CD8-positive, alpha-beta memory T cell (primary cell): ENCODE results near the gene SAMD15. TPM values are rescaled to one million over a fixed set of nuclear protein-coding genes. Genes with fewer than 3 reads are reported as not detected.
"Not testable (repeated sequence)": the region's sequence is repeated elsewhere in the genome, so short reads cannot be mapped to it uniquely, and the experiment has no call there.

Experiments
- CTCF ChIA-PET: fragments of 350-600 bp; sonication (Branson Sonifier 250); formaldehyde crosslinking; loops from one replicate; lab custom pipeline; 2021; ENCODE audit warnings: antibody characterized with exemption; lab: Charles Lee
- POLR2A ChIA-PET: fragments of 350-600 bp; sonication (Branson Sonifier 250); formaldehyde crosslinking; loops from one replicate; lab custom pipeline; 2021; ENCODE audit warnings: antibody characterized with exemption; lab: Charles Lee
- DNase-seq, 5 donors: peaks; one replicate each; pipeline versions ENCODE4 v3.0.0 to v3.0.0-alpha.2; 2020 to 2022; ENCODE audit warnings: mixed read lengths in 1 of 5
- H3K27ac ChIP-seq: one replicate; pipeline ENCODE4 v1.7.0; 2013; ENCODE audit warnings: low read depth, mild to moderate bottlenecking, low read length, moderate library complexity
- H3K27me3 ChIP-seq: 2 replicates; pipeline ENCODE4 v1.7.0; 2013; ENCODE audit warnings: low read length, mild to moderate bottlenecking; ENCODE audit not compliant: insufficient read depth, poor library complexity, severe bottlenecking
- H3K36me3 ChIP-seq: 2 replicates; pipeline ENCODE4 v1.7.0; 2013; ENCODE audit warnings: mild to moderate bottlenecking, low read length, moderate library complexity; ENCODE audit not compliant: insufficient read depth
- H3K4me1 ChIP-seq: 2 replicates; pipeline ENCODE4 v1.7.0; 2013; ENCODE audit warnings: mild to moderate bottlenecking, low read length, moderate library complexity; ENCODE audit not compliant: insufficient read depth
- H3K4me3 ChIP-seq: 2 replicates; pipeline ENCODE4 v1.7.0; 2013; ENCODE audit warnings: mild to moderate bottlenecking, low read length
- H3K9me3 ChIP-seq: 2 replicates; pipeline ENCODE4 v1.7.0; 2013; ENCODE audit warnings: mild to moderate bottlenecking, low read length
- H3K27ac Mint-ChIP-seq, 8 donors: one replicate each; pipeline ENCODE4 v1.8.0; 2020 to 2021; ENCODE audit warnings: mixed read lengths in 8 of 8, mild to moderate bottlenecking in 6 of 8, inconsistent platforms in 3 of 8, moderate library complexity in 3 of 8
- H3K27me3 Mint-ChIP-seq, 2 donors: one replicate each; pipeline ENCODE4 v1.8.0; 2020 to 2021; ENCODE audit warnings: mixed read lengths in 2 of 2, mild to moderate bottlenecking in 1 of 2, moderate library complexity in 1 of 2
- H3K36me3 Mint-ChIP-seq, 3 donors: one replicate each; pipeline ENCODE4 v1.8.0; 2020 to 2021; ENCODE audit warnings: mixed read lengths in 3 of 3, inconsistent platforms in 1 of 3, mild to moderate bottlenecking in 1 of 3
- H3K4me1 Mint-ChIP-seq, 3 donors: one replicate each; pipeline ENCODE4 v1.8.0; 2020 to 2021; ENCODE audit warnings: mixed read lengths in 3 of 3, inconsistent platforms in 1 of 3, mild to moderate bottlenecking in 1 of 3
- H3K4me3 Mint-ChIP-seq, 7 donors: one replicate each; pipeline ENCODE4 v1.8.0; 2020 to 2021; ENCODE audit warnings: mixed read lengths in 7 of 7, mild to moderate bottlenecking in 6 of 7, moderate library complexity in 4 of 7, inconsistent platforms in 2 of 7
- H3K9me3 Mint-ChIP-seq, 5 donors: one replicate each; pipeline ENCODE4 v1.8.0; 2020 to 2022; ENCODE audit warnings: mixed read lengths in 5 of 5, mild to moderate bottlenecking in 3 of 5, moderate library complexity in 2 of 5, inconsistent platforms in 1 of 5
- polyA plus RNA-seq: library from polyadenylated mRNA; unstranded; fragments of 300-500 nt; fragmentation: Illumina TruSeq; gene quantifications from one replicate; pipeline ENCODE4 v1.2.3, GENCODE V29; 2021
- total RNA-seq, 2 experiments: library from RNA; stranded (reverse); gene quantifications; one replicate each; pipeline ENCODE4 v1.2.3, GENCODE V29; 2021

SAMD15 gene
- total and polyA plus RNA-seq, 3 experiments from 2014 or later: 0.08 to 1.0 (median 0.83) TPM

DNA sequence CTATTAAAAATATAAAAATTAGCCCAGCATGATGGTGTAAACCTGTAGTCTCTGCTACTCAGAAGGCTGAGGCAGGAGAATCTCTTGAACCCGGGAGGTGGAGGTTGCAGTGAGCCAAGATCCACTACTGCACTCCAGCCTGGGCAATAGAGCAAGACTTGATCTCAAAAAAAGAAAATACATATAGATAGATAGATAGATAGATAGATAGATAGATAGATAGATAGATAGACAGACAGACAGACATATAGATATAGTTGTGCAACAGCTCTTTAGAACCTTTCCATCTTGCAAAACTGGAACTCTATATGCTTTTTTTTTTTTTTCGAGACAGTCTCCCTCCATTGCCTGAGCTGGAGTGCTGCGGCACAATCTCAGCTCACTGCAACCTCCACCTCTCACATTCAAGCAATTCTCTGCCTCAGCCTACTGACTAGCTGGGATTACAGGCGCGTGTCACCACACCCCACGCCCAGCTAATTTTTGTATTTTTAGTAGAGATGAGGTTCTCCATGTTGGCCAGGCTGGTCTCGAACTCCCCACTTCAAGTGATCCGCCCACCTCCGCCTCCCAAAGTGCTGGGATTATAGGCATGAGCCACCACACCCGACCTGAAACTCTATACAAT is 38.3 kb downstream of the SAMD15 start:
- H3K27ac Mint-ChIP-seq, H3K27me3 ChIP-seq, POLR2A ChIA-PET, H3K36me3 ChIP-seq, H3K4me1 ChIP-seq, H3K4me1 Mint-ChIP-seq, H3K9me3 ChIP-seq, H3K27me3 Mint-ChIP-seq, H3K27ac ChIP-seq, DNase-seq, H3K4me3 ChIP-seq, H3K4me3 Mint-ChIP-seq, CTCF ChIA-PET: not testable (repeated sequence)
- H3K9me3 Mint-ChIP-seq: peaks cover 11 to 24% (median 21%) of the 10 kb centered on the region in 5 donors
- H3K36me3 Mint-ChIP-seq: peaks cover 0 to 15% (median 9%) of the 10 kb centered on the region in 3 donors

DNA sequence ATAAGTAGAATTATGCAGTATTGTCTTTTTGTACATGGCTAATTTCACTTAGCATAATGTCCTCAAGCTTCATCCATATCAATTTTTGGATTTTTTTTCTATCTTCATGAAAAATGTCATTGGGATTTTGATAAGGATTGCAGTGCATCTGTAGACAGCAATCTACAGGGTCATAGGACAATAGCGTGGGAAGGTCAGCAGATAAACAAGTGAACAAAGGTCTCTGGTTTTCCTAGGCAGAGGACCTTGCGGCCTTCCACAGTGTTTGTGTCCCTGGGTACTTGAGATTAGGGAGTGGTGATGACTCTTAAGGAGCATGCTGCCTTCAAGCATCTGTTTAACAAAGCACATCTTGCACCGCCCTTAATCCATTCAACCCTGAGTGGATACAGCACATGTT is 38.9 kb downstream of the SAMD15 start:
- H3K27me3 Mint-ChIP-seq, H3K27me3 ChIP-seq, H3K36me3 ChIP-seq, H3K4me1 ChIP-seq, H3K4me3 Mint-ChIP-seq, H3K9me3 ChIP-seq, POLR2A ChIA-PET, H3K27ac Mint-ChIP-seq, CTCF ChIA-PET, DNase-seq, H3K4me1 Mint-ChIP-seq, H3K4me3 ChIP-seq, H3K27ac ChIP-seq: not testable (repeated sequence)
- Mint-ChIP-seq H3K36me3 (peaks cover 0 to 19% (median 12%) of the 10 kb centered on the region in 3 donors), H3K9me3 (peaks cover 11 to 30% (median 24%) of the 10 kb centered on the region in 5 donors)

DNA sequence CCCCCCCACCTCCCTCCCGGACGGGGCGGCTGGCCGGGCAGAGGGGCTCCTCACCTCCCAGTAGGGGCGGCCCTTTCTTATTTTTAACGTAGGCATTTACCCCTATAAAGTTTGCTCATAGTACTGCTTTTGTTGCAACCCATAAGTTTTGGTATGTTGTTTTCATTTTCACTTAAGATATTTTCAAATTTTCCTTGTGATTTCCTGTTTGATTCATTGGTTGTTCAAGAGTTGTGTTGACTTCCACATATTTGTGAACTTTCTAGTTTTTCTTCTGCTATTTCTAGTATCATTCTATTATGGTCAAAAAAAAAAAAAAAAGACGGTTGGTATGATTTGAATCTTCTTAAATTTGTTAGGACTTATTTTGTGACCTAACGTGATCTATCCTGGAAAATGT is 39.7 kb downstream of the SAMD15 start:
- ChIA-PET CTCF (no interaction called here), POLR2A (no interaction called here)
- Histone ChIP-seq H3K27ac (no peak overlapping the region), H3K4me3 (no peak overlapping the region), H3K4me1 (no peaks in the 10 kb centered on the region), H3K36me3 (no peaks in the 10 kb centered on the region), H3K27me3 (no peaks in the 10 kb centered on the region), H3K9me3 (no peaks in the 10 kb centered on the region)
- peaks cover 18 to 36% (median 31%) of the 10 kb centered on the region in 5 donors for H3K9me3 Mint-ChIP-seq
- H3K4me3 Mint-ChIP-seq: no peak overlapping the region
- H3K27me3 Mint-ChIP-seq: no peaks in the 10 kb centered on the region
- DNase-seq: no peak
- H3K27ac Mint-ChIP-seq: no peak overlapping the region
- no peaks in the 10 kb centered on the region for H3K4me1 Mint-ChIP-seq
- peaks cover 6 to 26% (median 19%) of the 10 kb centered on the region in 3 donors for H3K36me3 Mint-ChIP-seq

DNA sequence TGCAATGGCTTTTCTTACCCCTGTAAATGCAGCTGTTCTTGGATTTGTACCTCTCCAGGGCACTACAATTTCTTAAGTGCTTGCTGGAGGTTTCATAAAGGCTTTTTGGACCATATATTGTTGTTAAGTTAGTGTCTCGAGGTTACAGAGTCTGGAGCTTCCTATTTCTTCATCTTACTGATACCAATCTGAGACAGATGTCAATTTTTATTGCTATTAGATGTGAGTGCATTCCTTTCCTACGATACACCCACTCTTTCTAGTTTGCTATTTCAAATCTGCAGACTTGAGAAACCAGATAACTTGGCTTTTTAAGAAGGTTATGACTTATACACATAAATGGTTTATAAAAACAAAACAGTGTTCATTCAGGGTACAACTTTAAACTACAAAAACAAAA is 44.0 kb downstream of the SAMD15 start:
- H3K36me3 Mint-ChIP-seq: peaks cover 23 to 61% (median 60%) of the 10 kb centered on the region in 3 donors
- no peaks in the 10 kb centered on the region for H3K4me1 ChIP-seq
- no peaks in the 10 kb centered on the region for H3K9me3 ChIP-seq
- CTCF ChIA-PET: no interaction called here
- no peak for DNase-seq
- no peak overlapping the region for H3K27ac Mint-ChIP-seq
- H3K4me1 Mint-ChIP-seq: no peaks in the 10 kb centered on the region
- no peak overlapping the region for H3K4me3 ChIP-seq
- H3K27me3 Mint-ChIP-seq: no peaks in the 10 kb centered on the region
- no peaks in the 10 kb centered on the region for H3K36me3 ChIP-seq
- H3K4me3 Mint-ChIP-seq: no peak overlapping the region
- POLR2A ChIA-PET: interaction anchor here (0.6 kb wide), 1 partner anchor 80 kb away, joined by 6 read pairs; no protein-coding TSS in a partner anchor
- peaks cover 19 to 37% (median 31%) of the 10 kb centered on the region in 5 donors for H3K9me3 Mint-ChIP-seq
- no peaks in the 10 kb centered on the region for H3K27me3 ChIP-seq
- no peak overlapping the region for H3K27ac ChIP-seq

DNA sequence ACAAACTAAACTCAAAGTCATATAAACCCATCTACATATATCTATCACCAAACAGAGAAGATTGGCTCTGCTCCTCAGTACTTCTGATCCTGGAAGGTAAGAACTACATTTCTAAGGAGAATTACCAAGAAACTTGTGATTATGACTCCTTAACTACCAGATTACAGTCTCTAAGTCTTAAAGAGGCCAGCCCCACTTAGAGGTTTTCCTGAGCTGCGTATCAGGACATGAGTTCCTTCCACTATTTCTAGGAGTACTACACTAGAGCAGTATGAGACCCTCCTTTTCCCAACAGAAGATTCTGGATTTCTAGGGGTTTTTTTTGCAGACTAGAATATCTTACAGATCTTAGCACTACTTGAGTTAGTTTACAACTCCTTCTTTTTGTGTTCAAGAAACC is 46.2 kb downstream of the SAMD15 start, which contains the start of gene NOXRED1:
NOXRED1 (minus strand) TSS at position 101 of the 400 bp plus-strand sequence. CDS start 634 bp downstream, outside the sequence.
- Mint-ChIP-seq H3K27me3 (no peaks in the 10 kb centered on the region), H3K9me3 (peaks cover 16 to 31% (median 23%) of the 10 kb centered on the region in 5 donors), H3K4me1 (no peaks in the 10 kb centered on the region), H3K36me3 (peaks cover 44 to 83% (median 79%) of the 10 kb centered on the region in 3 donors), H3K27ac (no peak within 1 kb of the TSS), H3K4me3 (no peak within 1 kb of the TSS)
- ChIA-PET POLR2A (no interaction called here), CTCF (no interaction called here)
- peaks cover 22% of the 10 kb centered on the region for H3K36me3 ChIP-seq
- no peak within 1 kb of the TSS for H3K4me3 ChIP-seq
- no peak for DNase-seq
- no peaks in the 10 kb centered on the region for H3K27me3 ChIP-seq
- H3K9me3 ChIP-seq: no peaks in the 10 kb centered on the region
- H3K27ac ChIP-seq: no peak within 1 kb of the TSS
- H3K4me1 ChIP-seq: no peaks in the 10 kb centered on the region

DNA sequence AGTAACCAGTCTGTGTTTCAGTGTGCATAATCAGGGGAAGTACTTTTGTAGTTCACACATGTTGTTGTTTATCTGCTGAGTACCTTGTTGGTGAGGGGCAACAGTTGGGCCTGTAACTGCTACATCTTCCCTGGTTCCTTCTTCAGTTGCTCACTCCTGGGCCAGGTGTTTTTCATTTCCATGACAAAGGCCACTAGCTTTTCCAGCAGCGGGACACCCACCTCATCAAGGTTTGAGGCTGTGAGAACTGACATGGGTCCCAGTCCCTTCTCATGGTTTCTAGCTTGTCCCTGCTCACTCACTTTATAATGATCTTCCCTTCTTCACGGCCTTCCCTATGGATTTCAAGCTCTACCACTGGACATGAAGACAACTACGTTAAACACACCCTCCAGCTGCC is 47.7 kb downstream of the SAMD15 start:
- H3K4me1 Mint-ChIP-seq: no peaks in the 10 kb centered on the region
- H3K4me3 ChIP-seq: no peak overlapping the region
- no peak overlapping the region for H3K27ac ChIP-seq
- no peak overlapping the region for H3K27ac Mint-ChIP-seq
- DNase-seq: no peak
- H3K36me3 ChIP-seq: peaks cover 35% of the 10 kb centered on the region
- no peaks in the 10 kb centered on the region for H3K27me3 Mint-ChIP-seq
- H3K4me3 Mint-ChIP-seq: no peak overlapping the region
- ChIA-PET CTCF (no interaction called here), POLR2A (no interaction called here)
- no peaks in the 10 kb centered on the region for H3K27me3 ChIP-seq
- H3K9me3 ChIP-seq: no peaks in the 10 kb centered on the region
- H3K4me1 ChIP-seq: no peaks in the 10 kb centered on the region
- H3K36me3 Mint-ChIP-seq: peaks cover 57 to 92% (median 83%) of the 10 kb centered on the region in 3 donors
- H3K9me3 Mint-ChIP-seq: peaks cover 7 to 19% (median 14%) of the 10 kb centered on the region in 5 donors

DNA sequence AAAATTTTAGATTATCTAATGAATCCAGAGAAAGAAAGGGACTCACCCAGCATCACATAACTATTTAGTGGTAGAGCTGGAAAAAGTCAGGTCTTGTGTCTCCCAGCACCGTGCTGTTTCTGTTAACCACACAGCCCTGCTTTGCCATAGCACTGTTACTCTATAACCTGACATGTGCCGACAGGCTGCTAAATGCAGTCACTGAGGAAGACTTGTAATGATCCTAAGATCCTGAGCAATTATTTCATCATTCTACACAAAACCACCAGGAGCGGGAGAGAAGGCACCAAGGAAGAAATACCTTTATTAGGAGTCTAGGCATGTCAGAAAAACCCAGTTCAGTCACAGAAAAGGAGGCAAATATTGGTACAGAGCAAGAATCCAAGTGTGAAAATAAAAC is 49.2 kb downstream of the SAMD15 start:
- H3K36me3 Mint-ChIP-seq: peaks cover 57 to 93% (median 76%) of the 10 kb centered on the region in 3 donors
- POLR2A ChIA-PET: no interaction called here

DNA sequence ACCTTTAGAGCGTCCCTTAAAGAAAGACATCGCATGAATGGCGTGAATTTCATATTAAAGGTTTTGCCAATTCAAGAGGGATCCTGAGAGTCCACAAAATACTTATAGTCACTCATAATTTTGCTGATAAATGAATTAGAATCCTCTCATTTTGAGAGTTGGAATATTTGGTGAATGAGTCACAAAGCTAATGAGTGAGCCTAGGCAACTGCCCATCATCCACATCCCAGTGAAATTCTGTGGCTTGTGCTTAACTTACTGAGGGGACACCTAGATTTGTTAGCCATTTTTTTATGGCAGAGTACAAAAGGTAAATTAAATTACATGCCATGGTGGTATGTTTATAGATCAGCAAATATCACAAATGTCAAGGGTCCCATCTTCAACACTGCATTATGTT is 58.9 kb downstream of the SAMD15 start:
- Mint-ChIP-seq H3K36me3 (peaks cover 10 to 82% (median 25%) of the 10 kb centered on the region in 3 donors), H3K27me3 (no peaks in the 10 kb centered on the region), H3K4me3 (no peak overlapping the region), H3K9me3 (no peaks in the 10 kb centered on the region), H3K27ac (no peak overlapping the region), H3K4me1 (no peaks in the 10 kb centered on the region)
- Histone ChIP-seq H3K4me1 (no peaks in the 10 kb centered on the region), H3K4me3 (no peak overlapping the region), H3K27ac (no peak overlapping the region), H3K9me3 (no peaks in the 10 kb centered on the region), H3K27me3 (no peaks in the 10 kb centered on the region), H3K36me3 (peaks cover 25% of the 10 kb centered on the region)
- DNase-seq: no peak
- ChIA-PET CTCF (no interaction called here), POLR2A (no interaction called here)

More for the DNA sequence above, 49.2 kb downstream of the SAMD15 start:
- CTCF ChIA-PET: interaction anchor here (1.5 kb wide), 1 partner anchor 125 kb away, joined by 3 read pairs; no protein-coding TSS in a partner anchor
- Mint-ChIP-seq H3K27ac (peak overlapping the region in 1 of 8 donors; percentile 12), H3K27me3 (no peaks in the 10 kb centered on the region), H3K4me3 (no peak overlapping the region), H3K9me3 (peaks cover 0 to 7% (median 4%) of the 10 kb centered on the region in 5 donors), H3K4me1 (no peaks in the 10 kb centered on the region)
- H3K36me3 ChIP-seq: peaks cover 36% of the 10 kb centered on the region
- no peak overlapping the region for H3K4me3 ChIP-seq
- H3K27ac ChIP-seq: no peak overlapping the region
- no peaks in the 10 kb centered on the region for H3K27me3 ChIP-seq
- no peak for DNase-seq
- H3K4me1 ChIP-seq: no peaks in the 10 kb centered on the region
- H3K9me3 ChIP-seq: no peaks in the 10 kb centered on the region
